Pericardium fibroblast (primary cell): ENCODE measurements around the gene SNAI3. TPM values are rescaled to one million over a fixed set of nuclear protein-coding genes. Genes with fewer than 3 reads are reported as not detected.

Experiments
- total RNA-seq: library from RNA; depleted of rRNA; stranded (reverse); fragments of >200 nt; gene quantifications from 2 replicates; pipeline ENCODE4 v1.2.3, GENCODE V29; 2015

SNAI3 gene
- not detected in 2 replicates for total RNA-seq

DNA sequence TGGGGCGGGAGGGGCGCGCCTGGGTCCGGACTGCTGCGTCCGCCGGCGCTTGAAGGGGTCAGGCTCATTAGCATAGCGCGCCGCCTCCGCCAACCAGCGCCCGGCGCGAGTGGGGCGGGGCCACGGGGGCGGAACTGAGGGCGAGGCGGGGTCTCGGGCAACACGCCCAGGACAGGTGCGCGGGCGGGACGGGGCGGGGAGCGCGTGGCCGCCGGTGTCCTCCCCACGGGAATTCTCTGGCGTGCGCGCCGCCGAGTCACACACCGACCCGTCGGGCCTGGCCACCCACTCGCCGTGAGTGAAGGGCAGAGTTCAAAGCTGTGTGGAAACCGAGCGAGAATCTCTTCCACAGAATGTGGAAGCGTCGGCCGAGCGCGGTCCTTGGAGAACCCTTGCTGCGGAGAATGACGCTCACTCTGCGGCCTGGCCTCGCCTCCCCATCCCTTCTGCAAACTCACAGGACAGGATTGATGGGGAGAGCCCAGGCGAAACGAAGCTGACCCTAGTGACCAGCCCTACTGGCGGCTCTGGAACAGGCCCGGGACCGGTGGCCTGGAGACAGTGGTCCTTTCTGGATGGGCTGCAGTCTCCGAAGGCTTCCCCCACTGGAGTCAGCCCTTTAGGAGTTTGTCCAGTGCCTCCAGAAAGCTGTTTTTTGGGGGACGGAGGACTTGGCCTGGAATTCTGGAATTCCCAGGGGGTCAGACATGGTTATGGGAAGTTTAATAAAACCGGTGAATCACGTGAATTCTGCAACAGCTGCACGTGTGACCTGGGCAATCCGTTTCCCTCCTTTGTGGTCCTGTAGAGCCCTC is at the start of gene SNAI3:
TSS of gene SNAI3 (minus strand) at position 69 of the 815 bp plus-strand sequence. CDS start 101 bp downstream, outside the sequence.

GRCh38 chr16:88706229-88706964 is 20.1 kb upstream of the SNAI3 start, which contains the start of the genes CTU2 and RNF166:
Gene CTU2, plus strand, starts transcription at chr16:88706503. Its CDS starts 28 bp downstream, at chr16:88706531.
Gene RNF166, minus strand, starts transcription at chr16:88706408. Its CDS starts 83 bp downstream, at chr16:88706325.

GRCh38 chr16:88662843-88663606 is 23.3 kb downstream of the SNAI3 start, which contains the start of gene MVD:
Gene MVD, minus strand, starts transcription at chr16:88663091. Its CDS starts 11 bp downstream, at chr16:88663080.

DNA sequence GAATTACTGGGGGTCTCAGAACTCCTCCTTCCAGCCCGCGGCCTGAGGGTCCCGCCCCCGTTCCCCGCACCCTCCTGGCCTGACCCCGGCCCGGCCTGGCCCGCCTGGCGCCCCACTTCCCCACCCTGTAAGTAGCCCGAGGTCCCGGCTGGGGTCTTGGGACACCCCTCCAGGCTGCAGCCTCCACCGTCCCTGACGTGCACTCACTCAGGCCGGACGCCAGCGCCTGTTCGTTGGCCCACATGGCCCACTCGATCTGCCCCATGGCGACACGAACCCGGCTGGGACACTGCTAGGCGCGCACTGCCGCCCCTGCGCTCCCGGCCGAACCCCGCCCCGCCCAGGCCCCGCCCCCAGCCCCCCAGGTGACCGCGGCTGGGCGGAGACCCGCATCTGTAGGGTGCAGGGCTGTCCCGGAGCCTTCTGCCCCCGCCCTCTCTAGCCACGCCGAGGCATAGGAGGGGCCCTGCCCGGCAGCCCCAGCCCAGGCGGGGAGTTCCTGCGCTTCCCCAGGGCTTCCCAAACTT is 35.5 kb downstream of the SNAI3 start, which contains the start of gene CYBA:
TSS of gene CYBA (minus strand) at position 305 of the 527 bp plus-strand sequence. CDS start at position 265, 40 bp downstream.

DNA sequence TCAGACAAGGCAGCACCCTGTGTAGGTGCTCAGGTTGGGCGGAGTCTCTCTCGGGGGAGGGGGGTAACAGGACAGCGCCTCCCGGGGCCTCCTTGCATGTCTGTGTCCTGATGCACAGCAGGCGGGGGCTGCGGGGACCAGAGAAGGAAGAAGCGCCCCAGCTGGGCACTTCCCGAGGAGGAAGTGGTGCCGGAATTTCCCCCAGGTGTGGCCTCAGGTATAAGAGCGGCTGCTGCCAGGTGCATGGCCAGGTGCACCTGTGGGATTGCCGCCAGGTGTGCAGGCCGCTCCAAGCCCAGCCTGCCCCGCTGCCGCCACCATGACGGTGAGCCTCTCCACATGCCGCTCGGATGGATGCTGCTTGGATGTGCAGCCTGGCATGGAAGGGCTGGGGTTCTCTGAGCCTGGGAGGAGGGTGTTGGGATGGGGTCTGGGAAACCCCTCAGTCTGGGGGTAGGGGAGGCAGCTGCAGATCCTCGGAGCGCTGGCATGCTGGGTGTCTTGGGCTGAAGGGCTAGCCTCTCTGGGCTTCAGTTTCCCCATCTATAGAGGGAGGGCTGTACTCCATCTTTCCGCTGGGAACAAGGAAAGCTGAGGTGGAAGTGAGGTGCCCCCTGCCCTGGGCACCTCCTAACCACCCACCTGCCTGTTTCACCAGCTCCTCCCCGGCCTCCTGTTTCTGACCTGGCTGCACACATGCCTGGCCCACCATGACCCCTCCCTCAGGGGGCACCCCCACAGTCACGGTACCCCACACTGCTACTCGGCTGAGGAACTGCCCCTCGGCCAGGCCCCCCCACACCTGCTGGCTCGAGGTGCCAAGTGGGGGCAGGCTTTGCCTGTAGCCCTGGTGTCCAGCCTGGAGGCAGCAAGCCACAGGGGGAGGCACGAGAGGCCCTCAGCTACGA is 47.7 kb downstream of the SNAI3 start, which contains the start of gene IL17C:
TSS of gene IL17C (plus strand) at position 250 of the 908 bp plus-strand sequence. CDS start at position 320, 70 bp downstream.

Other genes starting within 250 kb of the SNAI3 start
- gene ZFPM1, start 233.2 kb downstream of the SNAI3 start, total RNA-seq = 2.8 TPM in 2 replicates
- gene ZC3H18, start 116.1 kb downstream of the SNAI3 start, total RNA-seq = 12.1 and 13.0 TPM in 2 replicates
- not detected in 2 replicates for gene IL17C, start 47.9 kb downstream of the SNAI3 start, total RNA-seq
- 145 and 261 TPM in 2 replicates for gene CYBA, start 35.5 kb downstream of the SNAI3 start, total RNA-seq
- gene MVD, start 23.4 kb downstream of the SNAI3 start, total RNA-seq = 78.5 and 111 TPM in 2 replicates
- 16.9 and 22.3 TPM in 2 replicates for gene RNF166, start 19.9 kb upstream of the SNAI3 start, total RNA-seq
- 9.1 and 13.4 TPM in 2 replicates for gene CTU2, start 20.0 kb upstream of the SNAI3 start, total RNA-seq
- 126 and 134 TPM in 2 replicates for gene PIEZO1, start 98.7 kb upstream of the SNAI3 start, total RNA-seq
- 1.5 and 5.4 TPM in 2 replicates for gene CDT1, start 117.3 kb upstream of the SNAI3 start, total RNA-seq
- 198 and 228 TPM in 2 replicates for gene APRT, start 125.4 kb upstream of the SNAI3 start, total RNA-seq
- 33.0 and 37.8 TPM in 2 replicates for gene GALNS, start 170.4 kb upstream of the SNAI3 start, total RNA-seq
- gene TRAPPC2L, start 170.6 kb upstream of the SNAI3 start, total RNA-seq = 52.2 and 58.0 TPM in 2 replicates
- gene PABPN1L, start 180.2 kb upstream of the SNAI3 start, total RNA-seq = not detected in 2 replicates